Dedifferentiated amniotic fluid mesenchymal stem cell (primary cell): Measurements from ENCODE around the gene SMIM27.

Experiments used
- DNase-seq: peaks from one replicate; pipeline ENCODE4 v3.0.0-alpha.2; 2016; ENCODE audit errors: extremely low spot score

SMIM27 gene

DNA sequence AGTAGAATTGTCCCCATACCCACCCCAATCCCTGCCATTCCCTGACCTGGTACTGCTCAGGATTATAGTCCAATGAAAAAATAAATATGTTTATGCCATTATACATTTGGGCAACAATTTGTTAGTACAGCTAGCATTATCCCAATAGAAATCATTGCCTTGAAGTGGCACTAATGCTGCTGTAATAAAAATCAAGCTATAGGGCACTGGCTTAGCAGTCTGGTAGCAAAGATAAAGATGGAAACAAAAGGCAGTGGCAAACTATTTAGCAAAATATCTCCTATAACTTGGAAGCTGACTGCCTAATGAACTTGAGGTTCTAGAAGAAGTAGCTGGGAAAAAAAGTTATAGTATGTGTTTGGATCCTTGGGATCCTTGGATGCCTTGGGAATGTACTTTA, 2.5 kb downstream of the SMIM27 start:
- DNase-seq = no peak

DNA sequence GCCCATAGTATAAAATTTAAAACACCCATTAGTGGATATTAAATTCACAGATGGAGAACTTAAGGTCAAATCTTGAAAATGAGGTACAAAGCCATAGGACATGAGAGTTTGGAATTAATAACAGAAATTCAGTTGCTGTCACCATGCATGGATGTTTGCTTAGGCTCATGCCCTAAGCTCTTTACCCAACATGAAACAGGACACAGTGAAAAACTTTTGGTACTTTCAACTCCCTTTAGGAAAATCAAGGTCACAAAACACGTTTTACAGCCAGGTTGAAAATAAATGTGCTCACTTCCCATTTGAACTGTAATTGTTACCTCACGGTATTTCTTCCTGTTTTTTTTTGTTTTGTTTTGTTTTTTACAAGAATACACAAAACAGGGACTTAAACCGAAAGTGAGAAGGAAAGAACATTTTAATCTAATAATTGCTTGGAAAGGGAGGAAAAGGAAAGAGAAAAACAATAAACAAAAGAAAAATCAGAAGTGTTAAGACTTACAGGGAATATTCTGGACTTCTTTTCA, 6.3 kb downstream of the SMIM27 start:
- DNase-seq = no peak

DNA sequence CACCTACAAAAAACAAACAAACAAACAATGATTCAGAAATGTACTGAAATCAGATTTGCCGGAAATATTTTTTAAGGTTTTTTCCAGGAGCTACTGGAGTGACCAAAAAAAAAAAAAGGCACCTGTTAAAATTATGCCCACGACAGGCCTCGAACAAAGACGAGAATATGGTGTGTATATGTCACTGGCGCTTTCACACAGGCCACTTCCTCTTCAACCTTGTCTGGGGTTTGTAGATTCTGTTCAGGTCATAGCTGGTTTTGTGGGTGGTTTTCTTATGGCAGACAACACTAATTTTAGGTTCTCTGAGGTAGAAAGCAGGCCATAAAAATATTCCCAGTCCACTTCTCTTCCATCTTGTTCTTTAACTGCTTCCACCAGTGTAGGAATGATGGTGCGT, 13.8 kb downstream of the SMIM27 start:
- DNase-seq = no peak

DNA sequence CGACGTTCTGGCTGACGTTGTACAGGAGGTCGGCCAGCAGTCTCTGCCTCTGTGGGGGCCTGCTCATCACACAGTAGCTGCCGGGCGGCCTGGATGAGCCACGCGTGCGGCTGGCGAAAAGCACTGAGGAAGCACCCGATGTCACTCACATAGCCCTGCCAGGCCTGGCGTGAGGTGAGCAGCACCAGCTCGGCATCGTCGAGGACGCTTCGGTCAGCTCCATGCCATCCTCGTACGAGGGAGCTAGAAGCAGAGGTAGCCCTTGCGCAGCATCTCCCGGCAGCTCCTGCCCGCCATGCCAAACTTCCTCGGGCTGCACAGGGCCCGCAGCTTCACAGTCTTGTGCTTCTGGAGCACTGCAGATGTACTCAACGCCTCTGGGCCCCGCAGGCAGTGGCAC, 14.6 kb downstream of the SMIM27 start:
- no peak for DNase-seq

DNA sequence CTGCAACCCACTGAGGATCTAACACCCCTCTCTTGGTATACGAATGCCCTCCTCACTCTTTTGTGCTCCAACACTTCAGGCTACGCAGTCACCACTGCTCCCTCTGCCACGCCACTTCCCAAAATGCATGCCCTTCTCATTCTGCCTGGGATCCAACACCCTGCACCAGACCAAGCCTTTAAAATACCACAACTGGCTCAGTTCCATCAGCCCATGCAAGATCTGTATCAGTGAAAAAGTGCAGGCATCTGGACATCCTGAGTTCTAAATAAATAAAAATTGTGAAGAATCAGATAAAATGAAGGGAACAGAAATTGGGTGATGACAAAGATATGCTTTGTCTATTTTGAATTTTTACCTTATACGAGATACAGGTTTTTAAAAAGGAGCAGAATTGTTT, 18.1 kb downstream of the SMIM27 start:
- no peak for DNase-seq

DNA sequence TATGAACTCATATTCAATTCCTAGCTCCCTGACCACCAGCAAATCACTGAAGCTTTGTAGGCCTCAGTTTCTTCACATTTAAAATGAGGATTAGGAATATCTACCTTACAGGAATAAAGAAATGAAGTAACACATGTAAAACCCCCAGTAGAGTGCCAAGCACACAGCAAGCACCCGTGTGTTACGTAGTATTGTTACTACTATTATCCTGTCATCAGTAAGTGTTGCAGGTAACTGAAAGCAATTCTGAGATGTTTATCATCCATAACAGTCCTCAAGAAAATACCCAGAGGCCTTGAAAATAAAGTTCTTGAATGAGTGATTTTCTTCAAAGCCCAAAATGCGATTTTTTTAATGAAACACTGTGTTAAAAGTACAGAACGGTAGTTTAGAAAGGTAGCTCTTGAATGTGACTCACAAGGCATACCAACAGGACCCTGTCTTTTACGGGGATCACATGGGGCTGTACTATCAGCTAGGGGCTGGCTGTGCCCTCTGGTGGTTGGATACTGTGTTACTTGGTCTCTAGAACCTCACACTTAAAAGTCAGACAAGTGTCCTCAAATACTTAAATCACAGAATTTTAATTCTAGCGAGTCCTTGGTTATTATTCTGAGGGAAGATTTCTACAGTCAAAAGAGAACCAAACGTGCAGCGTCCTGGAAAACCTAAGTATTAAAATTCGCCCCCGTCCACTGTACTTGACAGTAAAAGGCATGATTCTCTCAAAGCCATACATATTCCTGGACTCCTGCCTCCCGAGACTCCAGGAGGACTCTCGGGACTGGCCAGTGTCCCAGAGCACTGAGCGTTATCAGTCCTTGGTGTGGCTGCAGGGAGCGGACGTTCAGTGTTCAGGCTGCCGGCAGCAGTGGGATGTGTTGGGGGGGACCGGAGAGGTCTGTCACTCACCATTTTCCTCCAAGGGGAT, 20.1 kb downstream of the SMIM27 start:
- peak; percentile 84 for DNase-seq

DNA sequence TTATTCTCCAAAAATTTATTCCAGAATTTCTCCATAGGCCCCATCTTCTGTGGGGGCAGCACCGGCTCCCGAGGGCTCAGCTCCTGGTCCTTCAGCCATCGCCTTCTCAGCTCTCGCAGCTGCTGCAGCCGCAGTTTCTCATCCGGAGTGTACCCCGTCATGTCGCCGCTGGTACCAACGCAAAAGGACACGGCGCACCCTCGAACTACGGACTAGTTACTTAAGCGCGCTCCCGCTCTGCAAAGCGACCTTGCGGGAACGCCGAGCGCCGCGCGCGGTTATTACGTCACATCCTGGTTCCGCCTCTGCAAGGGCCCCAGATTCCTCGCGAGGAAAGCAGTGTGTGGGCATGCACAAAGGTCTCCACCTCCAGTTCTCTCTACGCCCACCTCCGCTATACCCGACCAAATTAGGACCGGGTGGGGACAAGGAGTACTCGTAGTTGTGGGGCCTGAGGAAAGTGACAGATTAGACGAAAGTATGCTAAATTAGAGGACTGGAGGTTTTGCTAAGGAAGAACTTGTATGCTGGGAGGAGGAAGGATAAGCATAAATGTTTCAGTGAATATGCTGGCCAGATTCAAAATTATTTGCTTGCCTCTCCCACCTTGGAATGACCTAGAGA, 20.9 kb downstream of the SMIM27 start, which contains the start of gene NDUFB6:
Gene NDUFB6 (minus strand): TSS at position 260 of the 624 bp plus-strand sequence. CDS start 99 bp downstream, at position 161.
- peak; percentile 92 for DNase-seq

DNA sequence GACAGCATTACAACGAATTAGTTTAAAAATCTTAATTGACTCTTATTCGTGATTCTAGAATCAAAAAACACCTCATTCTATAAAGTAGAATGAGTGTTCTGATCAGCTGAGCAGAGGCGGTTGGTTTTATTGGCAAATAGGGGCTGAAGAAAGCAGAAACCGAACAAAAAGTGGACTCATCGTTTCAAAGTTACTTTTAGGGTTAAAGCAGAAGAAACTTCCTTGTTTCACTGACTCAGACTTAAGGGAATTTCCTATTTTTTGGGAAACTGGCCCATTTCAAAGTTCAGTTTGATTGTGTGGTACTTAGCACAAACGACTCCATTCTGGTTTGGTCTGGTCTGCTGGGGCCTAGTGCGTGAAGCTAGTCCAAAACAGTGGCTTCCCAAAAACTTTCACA, 21.7 kb downstream of the SMIM27 start:
- DNase-seq = no peak

DNA sequence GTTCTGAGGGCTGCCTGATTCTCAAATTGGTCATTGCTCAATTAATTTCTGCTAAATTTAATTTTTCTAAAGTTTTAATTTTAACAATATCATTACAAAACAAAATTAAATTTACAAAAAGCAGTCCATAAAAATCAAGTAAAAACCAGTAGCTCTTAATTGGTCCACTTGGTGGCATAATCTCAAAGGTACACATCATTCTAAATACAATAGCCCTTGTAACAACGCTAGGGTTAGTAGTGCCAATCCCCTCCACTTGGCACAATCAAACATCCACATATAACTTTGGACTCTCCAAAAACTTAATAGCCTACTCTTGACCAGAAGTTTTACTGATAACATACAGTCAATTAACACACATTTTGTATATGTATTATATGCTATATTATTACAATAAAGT, 22.7 kb downstream of the SMIM27 start:
- DNase-seq = no peak

DNA sequence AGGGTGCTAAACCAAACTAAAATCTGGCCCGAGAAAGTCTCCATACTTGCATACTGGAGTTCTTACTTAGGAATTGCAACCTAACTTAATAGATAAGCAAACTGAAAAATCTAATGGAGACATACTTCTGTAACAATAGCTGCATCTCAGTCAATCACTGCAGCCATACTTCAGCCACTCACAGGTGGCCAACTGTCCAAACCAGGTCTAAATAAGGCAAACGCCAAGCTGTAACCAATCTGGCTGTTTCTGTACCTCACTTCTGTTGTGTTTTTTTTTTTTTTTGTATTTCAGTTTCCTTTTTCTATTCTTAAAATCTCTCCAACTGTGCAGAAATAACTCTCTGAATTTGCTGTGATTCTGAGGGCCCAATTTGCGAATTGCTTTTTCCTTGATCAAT, 25.2 kb downstream of the SMIM27 start:
- DNase-seq = no peak

DNA sequence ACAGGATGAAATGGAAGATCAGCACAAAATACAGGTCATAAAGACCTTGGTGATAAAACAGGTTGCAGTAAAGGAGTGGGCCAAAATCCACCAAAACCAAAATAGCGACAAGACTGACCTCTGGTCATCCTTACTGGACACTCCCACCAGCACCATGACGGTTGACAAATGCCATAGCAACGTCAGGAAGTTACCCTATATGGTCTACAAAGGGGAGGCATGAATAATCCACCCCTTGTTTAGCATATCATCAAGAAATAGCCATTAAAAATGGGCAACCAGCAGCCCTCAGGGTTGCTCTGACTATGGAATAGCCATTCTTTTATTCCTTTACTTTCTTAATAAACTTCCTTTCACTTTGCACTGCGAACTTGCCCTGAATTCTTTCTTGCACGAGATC, 26.8 kb downstream of the SMIM27 start:
- no peak for DNase-seq

DNA sequence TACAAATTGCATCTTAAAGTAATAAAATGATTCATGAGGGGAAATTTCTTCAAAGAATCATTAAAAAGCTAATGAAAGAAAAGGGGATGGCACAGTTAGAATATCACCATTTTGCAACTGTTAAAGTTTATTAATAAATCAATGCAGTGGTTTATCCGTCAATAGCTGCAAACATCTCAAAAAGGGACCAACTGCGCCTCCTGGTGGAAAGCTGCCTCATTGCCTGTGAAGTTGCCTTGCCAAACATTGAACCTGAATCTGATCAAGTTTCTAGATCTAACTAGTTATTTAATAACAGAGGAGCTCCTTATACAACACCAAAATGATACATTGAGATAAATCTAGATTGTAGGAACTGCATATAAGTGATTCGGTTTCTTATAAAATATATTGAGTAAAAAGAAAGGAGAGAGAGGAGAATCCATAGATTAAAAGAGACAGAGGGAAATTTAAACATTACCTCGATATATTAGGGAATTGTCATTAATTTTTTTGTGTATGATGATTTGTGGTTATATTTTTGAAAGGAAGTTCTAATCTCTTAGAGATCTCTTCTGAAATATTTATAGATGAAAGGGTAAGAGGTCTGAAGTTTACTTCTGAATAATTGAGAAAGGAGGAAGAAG, 27.7 kb downstream of the SMIM27 start:
- DNase-seq = peak; percentile 71

DNA sequence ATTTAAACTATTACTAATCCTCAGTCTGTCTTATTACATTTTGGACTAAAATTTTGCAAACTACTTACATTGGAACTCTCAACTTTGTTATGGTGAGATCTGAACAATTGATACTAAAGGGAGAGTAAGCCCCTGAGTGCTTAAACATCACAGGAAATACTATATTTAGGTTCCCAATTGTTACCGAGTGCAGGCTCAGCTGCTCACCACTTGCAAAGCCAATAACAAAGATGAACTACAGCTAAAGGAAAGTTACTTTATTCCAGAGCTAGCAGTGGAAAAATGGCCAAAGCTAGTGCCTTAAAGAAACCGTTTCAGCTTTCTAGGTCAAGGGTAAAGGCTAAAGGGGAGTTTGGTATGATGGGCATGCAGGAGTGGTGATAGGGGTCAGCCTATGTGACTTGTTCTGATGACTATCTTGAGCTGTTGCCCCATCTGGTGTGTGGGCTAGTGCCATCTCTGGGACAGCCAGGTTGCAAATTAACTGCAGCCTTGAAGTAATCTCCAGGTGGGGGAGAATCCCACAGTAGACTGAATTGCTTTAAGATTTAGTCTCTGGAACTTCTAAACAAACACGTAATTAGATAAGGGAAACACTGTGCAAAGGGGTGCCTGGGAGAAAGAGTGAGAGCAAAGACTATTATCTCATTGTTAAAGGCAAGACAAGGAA, 28.6 kb downstream of the SMIM27 start:
- DNase-seq = no peak

DNA sequence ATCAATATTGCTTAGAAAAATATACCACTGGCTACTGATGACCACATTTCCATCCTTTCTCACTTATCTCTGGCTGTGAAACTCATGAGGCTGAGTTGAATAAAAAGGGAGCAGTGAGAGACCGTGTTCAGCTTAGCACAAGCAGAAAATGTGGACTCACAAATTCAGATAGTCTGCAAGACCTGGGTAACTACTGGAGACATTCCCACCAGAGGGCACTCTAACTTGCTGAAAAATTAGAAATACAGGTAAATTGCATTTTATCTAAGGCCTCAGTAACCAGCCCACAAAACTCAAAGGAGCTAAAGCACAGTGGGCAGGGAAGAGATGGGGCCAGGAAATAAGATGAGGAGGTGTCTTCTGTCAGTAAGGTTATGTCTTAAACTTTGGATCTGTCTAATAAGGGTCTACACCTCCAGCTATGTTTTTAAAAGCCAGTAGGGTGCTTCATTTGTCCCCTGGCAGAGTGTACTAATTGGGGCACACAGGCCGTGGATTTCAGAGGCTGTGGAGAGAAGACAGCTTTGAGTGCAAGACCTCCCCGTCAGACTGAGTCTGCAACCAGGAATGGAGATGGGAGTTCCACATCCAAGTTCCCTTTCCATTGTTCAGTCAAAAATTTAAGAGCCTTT, 29.5 kb downstream of the SMIM27 start:
- DNase-seq = peak; percentile 57

DNA sequence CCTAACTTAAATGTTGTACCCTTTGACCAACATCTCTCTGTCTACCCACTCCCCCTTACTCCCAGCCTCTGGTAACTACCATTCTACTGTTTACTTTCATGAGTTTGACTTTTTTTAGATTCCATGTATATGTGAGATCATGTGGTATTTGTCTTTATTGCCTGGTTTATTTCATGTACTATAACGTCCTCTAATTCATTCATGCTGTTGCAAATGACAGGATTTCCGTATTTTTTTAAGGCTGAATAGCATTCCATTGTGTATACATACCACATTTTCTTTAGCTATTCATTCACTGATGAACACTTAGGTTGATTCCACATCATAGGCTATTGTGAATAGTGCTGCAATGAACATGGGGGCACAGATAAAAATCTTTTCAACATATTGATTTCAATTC, 32.7 kb downstream of the SMIM27 start:
- no peak for DNase-seq

DNA sequence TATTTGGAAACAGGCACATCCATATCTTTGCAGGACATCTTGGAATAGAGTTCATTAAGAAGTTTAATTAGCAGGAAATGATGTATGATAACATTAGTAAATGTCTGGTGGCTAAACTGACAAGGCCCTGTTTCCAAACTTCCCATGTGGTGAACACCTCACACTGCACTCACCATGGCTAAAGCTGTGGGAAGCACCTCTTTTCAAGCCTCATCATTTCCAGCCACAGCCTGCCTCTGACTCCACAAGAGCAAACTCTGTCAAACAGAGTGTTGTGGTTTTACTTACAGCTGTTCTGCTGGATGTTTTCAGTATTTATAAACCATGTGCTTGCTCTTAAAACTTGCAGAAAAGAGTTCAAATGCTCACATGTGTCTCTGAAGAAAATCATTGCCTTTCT, 35.8 kb downstream of the SMIM27 start:
- DNase-seq = no peak

DNA sequence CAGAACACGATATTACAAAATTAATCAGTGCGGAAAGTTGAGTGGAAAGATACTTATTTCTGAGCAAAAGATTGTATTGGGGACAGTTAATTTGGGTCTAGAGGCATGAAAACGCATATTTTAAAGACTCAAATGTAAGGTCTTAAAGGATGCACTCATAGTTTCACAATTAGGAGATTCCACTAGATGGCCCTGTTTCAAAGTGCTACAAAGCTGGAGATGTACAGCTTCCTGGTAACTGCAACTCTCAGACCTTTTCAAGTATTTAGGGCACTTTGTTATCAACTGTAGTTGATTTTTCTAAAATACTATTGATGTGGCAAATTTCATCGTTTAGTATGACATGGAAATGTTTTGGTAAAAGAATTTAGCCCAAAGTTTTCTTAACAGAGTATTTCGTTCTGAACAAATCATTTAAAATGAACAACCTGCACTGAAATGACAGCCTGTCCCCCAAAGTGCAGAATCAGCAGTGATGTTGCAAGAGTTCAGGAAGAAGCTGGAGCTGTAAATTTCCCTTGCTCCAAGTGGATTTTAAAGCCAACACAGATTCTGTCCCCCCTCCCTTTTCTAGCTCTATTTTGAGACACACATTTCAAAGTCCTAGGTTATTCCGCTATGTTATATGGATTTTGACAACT, 37.1 kb downstream of the SMIM27 start:
- peak; percentile 46 for DNase-seq

DNA sequence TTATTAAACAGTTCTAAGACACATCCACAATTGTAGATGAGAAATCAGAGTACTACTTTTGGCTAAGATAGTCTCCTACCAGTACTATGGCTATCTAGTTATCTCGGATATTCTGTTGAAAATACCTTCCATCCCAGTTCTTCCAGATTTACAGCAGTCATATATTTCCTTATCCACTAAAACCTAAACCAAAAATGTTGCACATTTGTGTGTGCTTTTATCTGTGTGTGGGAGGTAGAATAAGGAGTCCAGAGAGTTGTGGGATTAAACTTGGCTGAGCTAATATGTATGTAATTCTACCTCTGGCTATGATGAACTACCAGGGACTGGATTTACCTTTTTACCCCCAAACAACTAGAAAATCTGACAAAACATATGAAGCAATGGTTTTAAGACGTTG, 38.3 kb downstream of the SMIM27 start:
- no peak for DNase-seq

DNA sequence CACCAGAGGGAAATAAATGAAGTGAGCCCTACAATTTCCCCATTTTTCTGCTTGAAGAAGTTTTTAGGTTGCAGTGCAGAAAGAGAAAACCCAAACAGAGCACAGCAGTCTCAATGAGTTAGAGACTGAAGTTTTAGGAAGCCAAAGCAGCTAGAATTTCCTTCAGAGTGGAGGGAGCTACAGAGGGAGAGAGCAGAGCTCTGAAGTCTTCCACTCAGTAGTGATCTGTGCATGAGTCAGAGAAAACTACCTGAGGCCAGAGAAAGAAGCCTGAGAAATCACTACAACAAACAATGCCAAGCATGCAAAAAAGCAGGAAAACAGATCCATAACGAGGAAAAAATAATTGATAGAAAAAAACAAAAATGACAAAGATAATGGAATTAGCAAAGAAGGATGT, 38.8 kb downstream of the SMIM27 start:
- DNase-seq = no peak

DNA sequence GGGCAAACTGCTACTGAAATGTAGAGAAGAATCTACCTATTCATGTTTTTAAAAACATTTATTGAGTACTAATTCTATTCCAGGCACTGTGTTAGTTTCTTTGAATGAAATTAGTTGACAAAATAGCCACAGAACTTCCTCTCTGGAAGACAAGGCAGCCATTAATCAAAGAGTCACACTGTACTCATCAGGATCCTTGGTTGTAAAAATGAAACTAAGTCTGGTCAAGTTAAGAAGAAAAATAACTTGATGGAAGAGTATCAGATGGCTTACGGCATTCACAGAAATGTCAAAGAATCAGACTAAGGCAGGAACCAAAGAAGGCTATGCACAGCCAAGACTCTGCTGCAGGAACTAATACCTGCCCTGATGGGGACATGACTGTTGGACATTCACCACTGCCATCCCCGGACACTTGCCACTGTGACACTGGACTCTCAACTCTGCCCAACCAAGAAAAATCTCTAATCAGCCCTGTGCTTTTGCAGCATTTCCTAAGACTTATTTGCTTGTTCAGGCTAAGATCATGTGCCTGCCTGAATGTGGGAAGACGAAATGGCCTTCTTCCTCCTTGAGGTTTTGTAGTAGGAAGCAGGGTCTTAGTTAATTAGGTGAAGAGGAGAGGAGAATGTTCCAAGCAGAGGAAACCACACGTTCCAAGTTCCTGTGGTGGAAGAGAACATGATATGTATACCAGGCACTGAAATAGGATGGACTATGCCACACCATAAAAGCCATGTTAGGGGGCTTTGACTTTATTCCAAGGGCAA, 44.2 kb downstream of the SMIM27 start:
- no peak for DNase-seq
